ENCODE data around the gene ZNF334.

The ZNF334 gene

DNA sequence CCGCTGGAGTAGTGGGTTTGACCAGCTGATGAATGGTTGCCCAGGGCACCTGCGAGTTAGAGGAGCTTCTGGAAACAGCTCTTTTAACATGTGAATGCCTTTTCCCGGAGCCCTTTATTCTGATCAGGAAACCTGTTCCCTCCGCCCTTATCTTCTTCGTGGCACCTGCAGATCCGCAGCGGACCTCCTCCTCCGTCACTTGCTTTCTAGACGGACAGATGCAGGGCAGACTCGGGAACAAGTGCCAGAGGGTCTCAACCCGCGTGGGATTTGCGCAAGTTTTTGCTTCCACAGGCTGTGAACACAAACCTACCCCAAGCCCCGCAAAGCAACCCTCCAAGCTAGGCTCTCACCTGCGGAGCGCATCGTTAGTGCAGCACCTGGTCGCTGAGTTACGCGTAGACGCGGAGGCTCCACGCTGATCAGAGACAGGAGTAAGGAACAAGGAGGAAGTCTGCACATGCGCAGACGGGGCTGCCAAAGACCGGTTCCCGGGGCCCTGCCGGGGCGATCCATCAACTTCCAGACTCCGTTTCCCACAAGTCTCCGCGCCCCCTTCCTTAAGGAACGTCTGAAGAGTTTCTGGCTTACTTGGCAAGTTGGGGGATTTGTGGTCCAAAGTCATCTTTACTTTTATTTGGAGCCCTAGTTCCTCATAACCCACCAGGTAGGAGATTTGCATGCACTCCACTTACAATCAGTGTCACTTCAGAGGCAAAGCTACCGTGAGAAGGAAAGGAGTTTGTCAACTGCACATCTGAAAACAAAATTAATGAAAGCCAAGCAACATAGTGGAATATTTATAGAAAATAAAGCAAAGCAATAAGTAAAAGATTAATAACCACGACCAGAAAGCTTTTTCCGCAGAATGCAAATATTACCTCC lies 54.3 kb downstream of the ZNF334 start:
- Histone ChIP-seq H3K9me3 (ENCODE audit: low read length) (peaks cover 23% of the 10 kb centered on the region), H3K36me3 (ENCODE audit: insufficient read depth, low read length) (no peaks in the 10 kb centered on the region), H3K4me3 (ENCODE audit: low read length) (peak overlapping the region; percentile 27), H3K27me3 (ENCODE audit: insufficient read depth, low read length) (no peaks in the 10 kb centered on the region), H3K4me1 (ENCODE audit: insufficient read depth, low read length) (no peaks in the 10 kb centered on the region), H2AFZ (ENCODE audit: low read depth, low read length) (no peak overlapping the region)

DNA sequence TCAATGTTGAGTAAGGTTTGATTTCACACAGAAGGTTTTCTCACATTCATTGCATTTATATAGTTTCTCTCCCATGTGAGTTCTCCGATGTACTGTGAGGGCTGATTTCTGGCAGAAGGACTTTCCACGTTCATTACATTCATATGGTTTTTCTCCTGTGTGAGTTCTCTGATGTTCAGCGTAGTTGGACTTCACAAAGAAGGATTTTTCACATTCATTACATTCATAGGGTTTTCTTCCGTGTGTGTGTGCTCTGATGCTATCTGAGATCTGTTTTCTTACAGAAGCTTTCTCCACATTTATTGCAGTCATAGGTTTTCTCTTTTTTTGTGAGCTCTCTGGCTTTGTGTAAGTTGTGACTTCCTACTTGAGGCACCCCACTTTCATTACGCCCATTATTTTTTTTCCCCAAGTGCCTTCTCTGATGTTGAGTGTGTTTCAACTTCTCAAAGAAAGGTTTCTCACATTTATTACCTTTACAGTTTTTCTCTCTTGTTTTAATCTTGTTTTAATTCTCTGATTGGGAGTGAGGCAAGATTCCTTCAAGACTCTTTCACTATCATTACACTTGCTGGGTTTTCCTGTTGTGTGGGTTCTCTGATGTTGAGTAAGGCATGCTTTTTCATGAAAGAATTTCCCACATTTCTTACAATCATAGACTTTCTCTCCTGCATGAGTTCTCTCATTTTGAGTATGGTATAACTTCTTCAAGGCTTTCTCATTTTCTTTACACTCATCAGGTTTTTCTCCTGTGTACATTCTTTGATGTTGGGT lies 56.9 kb downstream of the ZNF334 start:
- H3K9me3 ChIP-seq (ENCODE audit: low read length): peaks cover 23% of the 10 kb centered on the region
- no peaks in the 10 kb centered on the region for H3K36me3 ChIP-seq (ENCODE audit: insufficient read depth, low read length)
- no peaks in the 10 kb centered on the region for H3K27me3 ChIP-seq (ENCODE audit: insufficient read depth, low read length)
- H2AFZ ChIP-seq (ENCODE audit: low read depth, low read length): no peak overlapping the region
- H3K4me1 ChIP-seq (ENCODE audit: insufficient read depth, low read length): no peaks in the 10 kb centered on the region
- H3K4me3 ChIP-seq (ENCODE audit: low read length): no peak overlapping the region

DNA sequence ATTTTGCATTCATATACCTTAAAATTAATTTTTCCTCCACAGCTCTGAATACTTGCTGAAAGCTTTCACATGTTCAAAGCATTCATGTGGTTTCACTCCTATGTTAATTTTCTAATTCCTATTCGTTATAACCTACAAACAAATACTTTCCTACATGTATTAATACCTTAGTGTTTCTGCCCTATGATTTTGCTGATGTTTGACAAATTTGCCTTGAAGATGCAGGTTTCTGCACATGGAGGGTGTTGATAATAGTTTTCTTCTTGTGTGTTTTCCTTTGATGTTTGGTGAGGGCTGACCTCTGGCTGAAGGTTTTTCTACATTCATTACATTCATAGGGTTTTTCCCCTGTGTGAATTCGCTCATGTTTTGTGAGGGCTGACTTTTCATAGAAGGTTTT lies 57.6 kb downstream of the ZNF334 start:
- Histone ChIP-seq H3K4me1 (ENCODE audit: insufficient read depth, low read length) (no peaks in the 10 kb centered on the region), H2AFZ (ENCODE audit: low read depth, low read length) (no peak overlapping the region), H3K4me3 (ENCODE audit: low read length) (no peak overlapping the region), H3K27me3 (ENCODE audit: insufficient read depth, low read length) (no peaks in the 10 kb centered on the region), H3K36me3 (ENCODE audit: insufficient read depth, low read length) (no peaks in the 10 kb centered on the region), H3K9me3 (ENCODE audit: low read length) (peaks cover 23% of the 10 kb centered on the region)
